Cerebellar nuclear complex (tissue), 1 donor: ENCODE measurements around the gene SHANK3.
A peak's percentile ranks its signal among the peaks of the same experiment; 100 is the strongest.

ENCODE experiments used
- DNase-seq, 2 experiments: peaks; one replicate each; lab custom pipeline; 2025; lab: John Stamatoyannopoulos, UW

SHANK3 gene

DNA sequence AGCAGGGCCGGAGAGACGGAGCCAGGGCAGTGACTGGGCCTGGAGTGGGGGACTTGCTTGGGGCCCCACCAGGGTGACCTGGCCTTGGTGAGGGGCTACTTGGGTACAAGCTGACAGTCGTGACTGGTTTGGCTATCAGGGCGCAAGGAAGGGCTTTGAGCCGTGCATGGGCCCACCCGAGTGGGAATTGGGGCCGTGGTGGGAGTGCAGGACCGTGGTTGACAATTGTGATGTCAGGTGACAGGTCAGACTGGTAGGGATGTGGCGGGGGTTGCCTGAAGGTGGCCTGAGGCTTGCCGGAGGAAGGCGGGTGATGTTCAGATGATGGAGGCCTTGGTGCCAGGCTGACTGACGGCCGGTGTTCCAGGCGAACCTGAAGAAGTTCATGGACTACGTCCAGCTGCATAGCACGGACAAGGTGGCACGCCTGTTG is 5.6 kb downstream of the SHANK3 start:
- no peak for DNase-seq

DNA sequence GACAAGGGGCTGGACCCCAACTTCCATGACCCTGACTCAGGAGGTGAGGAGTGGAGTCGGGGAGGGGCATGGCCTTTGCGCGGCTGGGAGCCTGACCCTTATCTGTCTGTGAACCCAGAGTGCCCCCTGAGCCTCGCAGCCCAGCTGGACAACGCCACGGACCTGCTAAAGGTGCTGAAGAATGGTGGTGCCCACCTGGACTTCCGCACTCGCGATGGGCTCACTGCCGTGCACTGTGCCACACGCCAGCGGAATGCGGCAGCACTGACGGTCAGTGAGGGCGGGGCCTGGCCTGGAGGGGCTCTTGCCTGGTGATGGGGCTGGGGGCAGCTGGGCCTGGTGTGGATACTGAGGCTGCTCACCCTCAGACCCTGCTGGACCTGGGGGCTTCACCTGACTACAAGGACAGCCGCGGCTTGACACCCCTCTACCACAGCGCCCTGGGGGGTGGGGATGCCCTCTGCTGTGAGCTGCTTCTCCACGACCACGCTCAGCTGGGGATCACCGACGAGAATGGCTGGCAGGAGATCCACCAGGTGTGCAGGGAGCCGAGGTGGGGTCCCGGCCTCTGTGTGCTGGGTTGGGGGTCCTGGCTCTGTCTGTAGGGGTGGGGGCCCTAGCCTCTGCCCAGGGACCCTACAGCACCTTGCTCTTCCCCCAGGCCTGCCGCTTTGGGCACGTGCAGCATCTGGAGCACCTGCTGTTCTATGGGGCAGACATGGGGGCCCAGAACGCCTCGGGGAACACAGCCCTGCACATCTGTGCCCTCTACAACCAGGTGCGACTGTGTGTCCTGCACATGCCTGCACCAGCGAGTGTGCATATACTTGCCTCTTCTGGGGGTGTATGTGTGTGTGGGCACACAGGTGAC is 6.3 kb downstream of the SHANK3 start:
- no peak for DNase-seq

DNA sequence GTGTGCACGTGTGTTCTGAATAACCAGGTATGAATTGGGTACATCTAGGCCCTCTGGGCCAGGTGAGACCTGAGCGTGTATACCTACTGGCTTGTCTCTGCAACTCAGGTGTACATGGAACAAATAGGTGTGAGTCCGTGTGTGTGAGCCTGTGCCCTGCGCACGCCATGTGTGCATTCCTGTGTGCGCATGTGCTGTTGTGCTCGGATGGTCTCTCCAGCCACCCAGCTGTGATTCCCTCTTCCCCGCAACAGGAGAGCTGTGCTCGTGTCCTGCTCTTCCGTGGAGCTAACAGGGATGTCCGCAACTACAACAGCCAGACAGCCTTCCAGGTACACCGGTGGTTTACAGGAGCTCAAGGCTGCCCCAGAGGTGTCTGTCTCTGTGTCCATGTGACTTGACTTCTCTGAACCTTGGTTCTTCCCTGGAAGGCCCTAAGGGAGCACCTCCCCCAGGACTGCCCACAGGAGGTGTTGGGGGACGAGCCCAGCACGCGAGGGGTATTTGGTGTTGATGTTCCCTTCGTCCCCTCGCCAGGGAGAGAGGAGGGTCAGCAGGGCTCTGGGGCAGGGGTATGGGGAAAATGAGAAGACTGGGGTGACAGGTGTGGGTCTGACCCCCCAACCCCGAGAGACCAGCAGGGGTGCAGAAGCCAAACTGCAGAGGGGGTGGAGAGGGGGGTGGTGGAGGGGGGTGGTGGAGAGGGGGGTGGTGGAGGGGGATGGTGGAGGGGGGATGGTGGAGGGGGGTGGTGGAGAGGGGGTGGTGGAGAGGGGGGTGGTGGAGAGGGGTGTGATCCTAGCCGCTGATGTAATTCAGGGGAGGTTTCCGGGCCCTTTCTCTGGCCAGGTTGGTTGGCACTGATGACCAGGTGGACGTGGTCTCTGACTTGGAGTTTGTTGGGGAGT is 10.7 kb downstream of the SHANK3 start:
- no peak for DNase-seq

DNA sequence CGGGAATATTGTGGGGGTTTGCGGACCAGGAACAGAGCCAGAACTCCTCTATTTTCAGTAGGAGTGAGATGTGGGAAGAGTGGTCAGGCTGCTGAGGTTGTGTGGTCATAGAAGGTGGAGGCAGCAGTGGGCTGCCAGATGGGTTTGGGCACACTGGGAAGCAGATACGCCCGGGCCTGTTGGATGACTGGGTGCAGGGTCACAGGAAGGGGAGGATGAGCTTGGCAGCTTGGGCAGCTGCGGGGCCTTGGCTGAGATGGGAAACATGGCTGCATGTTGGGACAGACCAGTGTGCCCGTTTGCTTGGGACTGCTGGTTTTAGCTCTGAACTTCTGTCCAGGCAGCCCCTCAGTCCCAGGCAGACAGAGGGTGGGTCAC is 11.4 kb downstream of the SHANK3 start:
- no peak for DNase-seq

DNA sequence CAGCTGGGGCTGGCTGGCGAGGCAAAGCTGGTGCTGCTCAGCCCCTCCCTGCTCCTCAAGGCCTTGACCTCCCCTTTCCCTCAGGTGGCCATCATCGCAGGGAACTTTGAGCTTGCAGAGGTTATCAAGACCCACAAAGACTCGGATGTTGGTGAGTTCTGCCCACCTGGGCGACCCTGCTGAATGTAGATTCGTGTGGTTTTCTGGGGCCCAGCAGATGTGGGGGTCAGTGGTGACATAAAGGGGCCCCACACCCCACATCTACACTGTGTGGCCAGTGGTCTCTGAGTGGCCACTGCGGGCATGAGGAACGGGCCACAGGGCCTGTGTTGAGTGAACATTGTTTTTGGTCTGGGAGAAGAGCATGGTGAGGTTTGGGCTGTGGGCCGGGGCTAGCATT is 11.9 kb downstream of the SHANK3 start:
- DNase-seq = no peak

DNA sequence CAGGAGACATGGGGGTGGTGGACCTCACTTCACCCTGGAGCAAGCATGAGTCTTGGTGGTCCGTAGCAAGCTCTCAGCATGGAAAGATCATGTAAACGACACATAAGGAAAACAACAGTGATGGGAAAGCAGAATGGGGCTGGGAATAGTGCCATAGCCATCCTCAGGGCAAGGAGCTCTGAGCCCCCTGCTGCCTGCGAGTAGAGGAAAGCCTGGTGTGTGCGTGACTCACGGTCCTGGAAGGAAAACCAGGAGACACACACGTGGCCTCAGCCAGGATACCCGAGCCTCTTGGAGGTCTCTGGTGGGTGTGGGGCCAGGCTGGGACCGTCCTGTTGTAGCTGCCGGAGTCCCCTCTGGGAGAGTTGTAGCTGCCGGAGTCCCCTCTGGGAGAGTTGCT is 12.4 kb downstream of the SHANK3 start:
- no peak for DNase-seq

DNA sequence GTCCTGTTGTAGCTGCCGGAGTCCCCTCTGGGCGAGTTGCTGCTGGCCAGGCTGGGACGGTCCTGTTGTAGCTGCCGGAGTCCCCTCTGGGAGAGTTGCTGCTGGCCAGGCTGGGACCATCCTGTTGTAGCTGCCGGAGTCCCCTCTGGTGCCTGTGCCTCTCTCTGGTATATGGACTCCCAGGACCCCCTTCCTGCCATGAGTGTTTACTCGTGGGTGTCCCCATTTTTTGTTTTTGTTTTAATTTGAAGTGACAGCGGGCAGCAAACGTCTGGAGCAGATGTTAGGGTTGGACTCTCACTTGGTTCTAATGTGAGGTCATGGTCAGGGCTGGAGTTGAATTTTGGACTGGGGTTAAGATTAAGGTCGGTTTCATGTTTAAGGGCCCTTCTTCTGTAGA is 14.2 kb downstream of the SHANK3 start:
- no peak for DNase-seq

DNA sequence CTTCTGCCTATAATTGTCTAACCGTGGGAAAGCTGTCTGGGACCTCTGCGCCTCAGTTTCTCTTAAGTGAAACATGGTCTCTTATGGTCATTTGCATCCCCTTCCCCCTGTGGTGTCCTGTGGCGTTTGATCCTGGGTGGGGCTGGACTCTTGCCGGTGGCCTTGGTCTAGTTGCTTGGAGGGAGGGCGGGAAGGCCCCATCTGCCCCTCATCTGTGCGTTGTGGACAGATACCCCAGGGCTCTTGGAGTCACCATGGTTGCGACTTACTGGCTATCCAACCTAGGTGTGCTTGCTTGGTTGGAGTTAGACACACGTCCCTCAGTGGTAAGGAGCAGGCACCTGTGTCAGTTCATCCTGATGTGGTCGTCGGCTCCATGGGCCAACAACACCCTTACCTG is 15.2 kb downstream of the SHANK3 start:
- no peak for DNase-seq

DNA sequence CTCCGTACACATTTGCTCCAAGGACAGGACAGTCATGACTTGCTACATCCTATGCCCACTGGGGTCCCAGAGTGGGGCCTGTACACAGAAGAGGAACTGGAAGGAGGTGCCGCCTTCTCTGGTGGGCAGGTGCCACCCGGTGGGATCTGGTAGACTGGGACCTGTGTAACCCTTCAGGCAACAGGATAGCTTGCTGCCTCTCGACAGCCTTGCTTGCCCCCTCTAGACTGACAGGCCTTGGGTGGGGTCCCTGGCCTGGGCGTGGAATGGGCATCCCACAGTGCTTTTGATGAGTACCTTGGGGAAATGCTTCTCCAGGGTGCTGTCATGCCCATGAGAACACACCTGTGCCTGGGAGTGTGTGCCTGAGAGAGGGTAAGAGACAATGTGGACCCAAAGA is 15.8 kb downstream of the SHANK3 start:
- no peak for DNase-seq

DNA sequence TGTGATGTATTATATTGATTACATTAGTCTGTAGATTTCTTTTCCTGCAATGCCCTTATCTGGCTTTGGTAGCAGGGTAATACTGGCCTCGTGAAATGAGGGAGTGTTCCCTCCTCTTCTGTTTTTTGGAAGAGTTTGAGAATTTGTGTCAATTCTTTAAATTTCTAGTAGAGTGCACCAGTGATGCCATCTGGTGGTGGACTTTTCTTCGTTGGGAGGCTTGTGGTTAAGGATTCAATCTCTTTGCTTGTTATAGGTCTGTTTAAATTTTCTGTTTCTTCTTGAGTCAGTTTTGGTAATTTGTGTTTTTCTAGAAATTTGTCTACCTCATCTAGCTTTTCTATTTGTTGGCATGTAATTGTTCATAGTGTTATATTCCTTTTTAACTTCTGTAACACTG is 18.9 kb downstream of the SHANK3 start:
- no peak for DNase-seq

DNA sequence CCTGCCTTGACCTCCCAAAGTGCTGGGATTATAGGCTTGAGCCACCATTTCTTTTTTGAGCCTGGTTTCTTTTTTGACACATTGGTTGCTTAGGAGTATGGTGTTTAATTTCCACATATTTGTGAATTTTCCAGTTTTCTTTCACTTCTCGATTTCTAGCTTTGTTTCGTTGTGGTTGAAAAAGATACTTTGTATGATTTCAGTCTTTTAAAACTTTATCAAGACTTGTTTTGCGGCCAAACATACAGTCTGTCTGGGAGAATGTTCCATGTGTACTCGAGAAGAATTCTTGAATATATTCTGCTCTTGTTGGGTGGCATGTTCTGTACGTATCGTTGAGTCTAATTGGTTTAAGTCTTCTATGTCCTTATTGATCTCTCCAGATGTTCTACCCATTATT is 20.8 kb downstream of the SHANK3 start:
- DNase-seq = no peak

DNA sequence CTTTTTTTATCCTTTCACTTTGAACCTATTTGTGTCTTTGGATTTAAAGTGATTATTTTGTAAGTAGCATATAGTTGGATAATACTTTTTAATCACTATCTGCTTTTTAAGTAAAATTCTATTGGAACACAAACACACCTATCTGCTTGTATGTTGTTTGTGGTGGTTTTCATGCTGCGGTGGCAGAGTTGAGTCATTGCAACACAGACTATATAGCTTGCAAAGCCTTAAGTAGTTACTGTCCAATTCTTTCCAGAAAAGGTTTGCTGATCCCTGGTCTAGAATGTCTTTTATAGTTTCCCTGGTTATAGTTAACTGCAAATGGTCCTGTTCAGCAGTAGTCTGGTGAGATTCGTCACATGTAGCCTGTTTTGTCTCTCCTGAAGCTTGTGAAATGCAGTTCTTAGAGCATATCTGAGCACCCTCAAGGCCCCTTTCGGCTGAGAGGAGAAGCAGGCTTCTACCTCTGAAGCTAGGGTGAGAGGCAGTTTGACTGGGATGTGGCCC is 21.5 kb downstream of the SHANK3 start:
- DNase-seq = no peak

DNA sequence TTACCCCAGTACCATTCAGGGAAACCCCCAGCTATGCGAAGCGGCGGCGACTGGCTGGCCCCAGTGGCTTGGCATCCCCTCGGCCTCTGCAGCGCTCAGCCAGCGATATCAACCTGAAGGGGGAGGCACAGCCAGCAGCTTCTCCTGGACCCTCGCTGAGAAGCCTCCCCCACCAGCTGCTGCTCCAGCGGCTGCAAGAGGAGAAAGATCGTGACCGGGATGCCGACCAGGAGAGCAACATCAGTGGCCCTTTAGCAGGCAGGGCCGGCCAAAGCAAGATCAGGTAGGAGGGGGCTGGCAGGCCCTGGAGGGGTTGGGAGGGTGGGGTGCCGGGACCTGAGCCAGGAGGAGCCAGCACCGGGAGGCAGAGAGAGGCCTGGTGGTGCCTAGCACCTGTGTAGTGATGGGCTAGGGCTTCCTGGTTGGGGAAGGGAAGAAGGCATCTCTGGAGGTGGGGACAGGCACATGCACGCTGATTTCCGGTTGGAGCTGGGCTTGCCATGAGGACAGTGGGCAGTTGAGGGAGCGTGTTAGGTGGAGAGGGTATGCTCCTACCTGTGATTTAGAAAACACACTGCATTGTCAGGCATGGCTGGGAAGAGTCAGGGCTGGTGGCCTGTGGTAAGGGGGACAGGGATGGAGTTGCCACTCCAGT is 22.3 kb downstream of the SHANK3 start:
- DNase-seq = no peak

DNA sequence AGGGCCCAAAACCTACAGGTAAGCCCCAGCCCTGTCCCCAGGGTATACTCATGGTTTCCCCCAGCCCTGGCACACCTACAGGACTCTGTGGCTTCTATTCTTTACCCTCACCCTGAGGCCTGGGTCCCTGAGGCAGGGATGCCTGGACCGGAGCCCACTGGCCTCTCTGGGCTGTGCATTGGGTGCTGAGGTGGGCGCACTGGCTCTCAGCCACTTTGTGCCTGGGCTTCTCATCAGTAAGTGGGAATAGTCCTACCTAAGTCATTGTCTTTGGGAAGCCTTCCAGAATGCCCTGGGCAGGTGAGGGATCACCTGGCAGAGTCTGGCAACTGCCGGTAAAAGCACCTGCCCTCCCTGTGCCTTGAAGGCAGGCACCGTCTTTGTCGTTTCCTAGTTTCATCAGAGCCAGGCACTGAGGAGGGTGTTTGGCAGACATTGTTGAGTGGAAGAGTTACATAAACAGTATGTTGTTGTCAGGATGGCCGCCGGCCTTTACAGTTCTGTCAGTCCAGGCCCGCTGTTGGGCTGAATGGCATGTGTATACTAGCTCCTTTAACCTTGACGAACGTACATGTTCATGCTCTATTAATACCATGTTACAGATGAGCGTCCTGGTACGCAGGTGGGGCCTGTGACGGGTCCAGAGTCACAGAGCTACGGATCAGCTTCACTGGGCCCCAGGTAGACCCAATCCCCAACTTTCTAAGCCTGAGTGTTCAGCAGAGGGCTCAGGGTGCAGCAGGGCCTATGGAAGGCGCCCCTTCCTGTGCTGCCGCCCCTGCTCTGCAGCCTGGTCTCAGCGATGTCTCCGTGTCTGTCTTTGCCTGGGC is 23.0 kb downstream of the SHANK3 start:
- DNase-seq = no peak

DNA sequence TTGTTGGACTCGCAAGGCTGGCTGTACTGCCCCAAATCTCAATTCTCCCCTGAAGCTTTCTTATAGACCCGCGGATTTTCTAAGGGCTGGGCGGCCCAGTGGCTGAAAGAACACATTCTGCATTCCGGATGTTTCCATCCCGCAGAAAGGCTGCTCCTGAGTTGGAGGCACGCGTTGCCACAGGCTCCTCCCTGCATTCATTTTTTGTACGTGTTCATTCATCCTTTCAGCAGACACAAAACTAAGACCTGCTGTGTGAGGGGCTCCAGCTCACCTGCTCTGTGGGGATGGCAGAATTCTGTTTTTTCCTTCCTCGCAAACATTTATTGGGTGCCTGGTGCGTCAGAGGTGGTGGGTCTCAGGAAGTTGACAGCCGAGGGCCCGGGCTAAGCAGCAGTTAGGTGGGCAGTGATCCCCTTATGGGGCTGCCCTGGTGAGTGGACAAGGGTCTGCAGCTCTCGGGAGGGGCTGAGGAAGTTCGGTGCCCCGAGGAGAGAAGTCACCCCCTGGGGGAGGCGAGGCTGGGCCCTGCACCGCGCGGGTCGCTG is 23.7 kb downstream of the SHANK3 start:
- no peak for DNase-seq

DNA sequence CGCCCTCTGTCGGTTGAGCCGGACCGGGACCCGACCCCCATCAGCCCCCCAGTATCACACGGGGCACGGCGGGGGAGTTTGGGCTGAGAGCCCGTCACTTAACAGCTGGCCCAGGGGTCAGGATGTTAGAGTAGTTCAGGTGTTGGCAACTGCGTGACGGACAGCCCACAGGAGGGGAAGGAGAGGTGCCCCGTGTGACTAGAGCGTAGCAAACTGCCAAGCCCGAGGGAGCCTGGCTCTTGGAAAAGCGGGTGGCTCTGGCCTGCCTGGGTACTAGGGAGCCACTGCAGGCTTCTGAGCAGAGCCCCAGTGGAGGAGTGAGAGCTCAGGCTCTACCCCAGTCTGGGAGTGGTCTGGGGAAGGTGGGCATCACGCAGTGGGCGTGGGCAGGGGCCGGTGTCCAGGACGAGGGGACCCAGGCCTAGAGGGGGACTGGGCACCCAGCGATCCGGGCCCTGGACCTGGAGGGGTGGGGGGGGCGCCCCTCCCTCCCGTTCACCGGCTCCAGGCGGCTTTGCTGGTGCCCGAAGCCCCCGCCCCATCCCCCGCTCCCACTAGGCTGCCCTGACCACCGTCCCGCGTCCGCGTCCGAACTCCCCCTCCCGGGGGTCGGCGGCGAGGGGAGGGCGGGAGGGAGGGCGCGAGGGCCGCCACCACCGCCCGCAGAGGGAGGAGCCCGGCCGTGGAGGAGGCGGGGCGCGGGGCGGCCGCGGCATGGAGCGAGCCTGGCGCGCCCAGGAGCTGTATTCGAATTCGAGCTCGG is 24.4 kb downstream of the SHANK3 start:
- no peak for DNase-seq

DNA sequence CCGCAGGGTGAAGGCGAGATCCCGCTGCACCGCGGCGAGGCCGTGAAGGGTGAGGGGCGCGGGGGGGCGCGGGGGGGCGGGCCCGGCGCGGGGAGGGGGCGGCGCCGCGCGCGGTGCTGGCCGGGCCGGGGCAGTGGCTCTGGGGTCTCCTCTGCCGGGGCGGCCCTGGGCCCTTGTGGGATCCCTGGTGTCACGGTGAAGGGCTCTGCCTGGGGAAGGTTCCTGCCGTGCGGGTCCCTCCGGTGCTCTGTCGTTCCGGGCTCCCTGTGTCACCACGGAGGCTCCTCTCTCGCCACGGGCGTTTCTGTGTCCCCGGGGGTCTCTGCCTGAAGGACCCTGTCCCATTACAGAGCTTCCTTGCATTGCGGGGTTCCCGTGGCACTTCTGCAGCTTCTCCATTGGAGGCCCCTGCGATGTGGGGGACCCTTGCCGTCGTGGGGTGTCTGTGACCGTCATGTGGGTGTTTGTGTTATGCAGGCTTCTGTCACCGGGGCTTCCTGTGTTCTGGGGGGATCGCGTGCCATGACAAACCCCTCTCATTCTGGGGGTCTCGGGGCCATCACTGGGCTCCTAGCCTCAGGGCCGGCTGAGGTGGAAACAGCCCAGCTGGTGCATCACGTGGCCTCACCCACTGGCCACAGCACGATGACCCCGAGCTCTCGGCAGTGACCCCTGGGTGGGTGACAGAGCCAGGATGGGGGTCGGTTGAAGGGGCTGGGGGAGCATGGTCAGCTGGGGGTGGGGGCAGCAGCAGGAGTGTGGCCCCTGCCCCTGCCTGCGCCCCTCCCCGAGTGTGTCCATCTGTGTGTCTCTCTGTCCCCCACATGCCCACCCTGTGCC is 25.3 kb downstream of the SHANK3 start:
- DNase-seq = no peak

DNA sequence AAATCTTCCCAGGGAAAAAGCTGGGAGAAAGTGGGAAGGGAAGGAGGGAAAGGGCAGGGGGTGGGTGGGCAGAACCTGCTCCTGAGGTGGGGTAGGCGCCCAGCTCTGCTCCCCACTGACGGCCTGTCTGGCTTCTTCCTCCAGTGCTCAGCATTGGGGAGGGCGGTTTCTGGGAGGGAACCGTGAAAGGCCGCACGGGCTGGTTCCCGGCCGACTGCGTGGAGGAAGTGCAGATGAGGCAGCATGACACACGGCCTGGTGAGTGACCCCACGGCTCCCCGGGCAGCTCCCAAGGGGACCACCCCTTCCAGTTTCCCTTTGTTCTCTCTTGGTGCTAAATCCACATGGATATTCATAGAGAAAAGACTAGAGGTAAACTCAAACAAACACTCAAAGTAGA is 25.9 kb downstream of the SHANK3 start:
- DNase-seq = no peak

DNA sequence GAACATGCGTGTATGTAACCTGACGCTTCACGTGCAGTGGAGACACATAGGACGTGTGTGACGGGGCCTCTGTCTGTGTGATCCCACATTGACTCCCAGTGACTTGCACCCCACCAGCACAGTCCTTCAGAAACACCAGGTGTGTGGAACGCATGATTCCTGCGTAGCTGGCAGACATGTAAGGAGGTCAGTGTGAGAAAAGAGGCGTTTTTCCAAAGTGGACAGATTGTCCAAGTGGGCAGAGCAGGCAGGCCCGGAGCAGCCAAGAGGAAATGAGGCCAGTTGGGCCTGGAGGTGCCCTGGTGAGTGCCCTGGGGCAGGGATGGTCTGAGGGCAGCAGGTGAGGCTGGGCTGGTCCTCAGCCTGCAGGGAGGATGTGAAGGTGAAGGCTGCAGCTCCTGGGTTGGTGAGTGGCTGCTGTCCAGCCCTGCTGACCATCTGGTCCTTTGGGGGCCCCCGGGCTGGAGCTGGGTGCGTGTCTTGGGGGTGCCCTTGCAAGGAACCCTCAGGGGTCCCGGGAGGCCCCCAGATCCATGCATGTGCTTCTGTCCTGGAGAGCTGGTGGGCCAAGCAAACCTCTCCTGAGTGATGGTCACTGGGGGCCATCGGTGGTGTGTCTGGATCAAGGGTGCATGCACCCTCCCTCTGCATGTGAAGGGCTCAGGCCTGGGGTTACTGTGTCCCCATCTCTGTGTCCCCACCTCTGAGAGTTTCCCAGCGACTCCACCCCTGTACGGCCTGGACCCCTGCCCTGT is 26.6 kb downstream of the SHANK3 start:
- peak; percentile 83 to 94 for DNase-seq
